SW 1271 (cell line): ENCODE results near the gene NTN3.

ENCODE experiments used
- DNase-seq, 2 experiments: peaks; one replicate each; lab custom pipeline; 2025; lab: John Stamatoyannopoulos, UW

The NTN3 gene

DNA sequence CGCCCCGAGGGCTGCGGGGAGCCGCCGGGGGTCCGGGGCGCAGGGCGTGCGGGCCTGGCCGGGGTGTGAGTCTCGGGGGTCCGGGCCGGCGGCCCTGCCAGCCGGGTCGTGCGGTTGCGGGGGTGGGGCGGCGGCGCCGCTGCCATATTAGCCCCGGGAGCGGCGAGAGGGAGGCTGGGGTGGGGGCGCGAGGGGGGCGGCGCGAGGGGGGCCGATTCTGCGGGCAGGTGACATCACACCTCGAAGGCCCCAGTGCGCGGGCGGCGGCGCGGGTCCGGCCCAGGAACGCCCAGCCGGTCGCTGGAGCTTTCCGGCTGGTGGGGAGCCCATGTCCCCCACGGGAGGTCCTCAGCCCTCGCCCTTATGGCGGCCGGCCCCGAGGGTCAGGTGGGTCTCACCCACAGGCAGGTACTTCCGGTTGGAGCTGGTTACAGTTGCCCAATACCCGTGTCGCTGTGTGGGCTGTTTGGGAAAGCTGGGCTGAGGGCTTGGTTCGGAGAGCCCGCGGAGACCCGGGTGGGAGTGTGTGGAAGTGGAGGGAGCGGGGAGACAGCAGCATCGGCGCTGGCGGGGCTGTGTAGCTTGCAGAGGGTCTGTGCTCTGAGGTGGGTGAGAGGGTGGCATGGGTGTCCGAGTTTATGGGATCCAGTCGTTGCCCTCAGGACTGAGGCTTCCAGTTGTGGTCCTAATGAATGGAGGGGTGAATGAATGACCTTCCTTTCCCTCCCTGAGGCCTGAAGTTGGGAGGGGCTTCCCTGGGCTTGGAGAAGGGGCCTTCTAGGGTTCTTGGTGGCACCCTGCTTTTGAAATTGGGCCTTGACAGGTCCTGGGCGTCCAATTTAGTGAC, 43.5 kb downstream of the NTN3 start:
- DNase-seq, result no peak

DNA sequence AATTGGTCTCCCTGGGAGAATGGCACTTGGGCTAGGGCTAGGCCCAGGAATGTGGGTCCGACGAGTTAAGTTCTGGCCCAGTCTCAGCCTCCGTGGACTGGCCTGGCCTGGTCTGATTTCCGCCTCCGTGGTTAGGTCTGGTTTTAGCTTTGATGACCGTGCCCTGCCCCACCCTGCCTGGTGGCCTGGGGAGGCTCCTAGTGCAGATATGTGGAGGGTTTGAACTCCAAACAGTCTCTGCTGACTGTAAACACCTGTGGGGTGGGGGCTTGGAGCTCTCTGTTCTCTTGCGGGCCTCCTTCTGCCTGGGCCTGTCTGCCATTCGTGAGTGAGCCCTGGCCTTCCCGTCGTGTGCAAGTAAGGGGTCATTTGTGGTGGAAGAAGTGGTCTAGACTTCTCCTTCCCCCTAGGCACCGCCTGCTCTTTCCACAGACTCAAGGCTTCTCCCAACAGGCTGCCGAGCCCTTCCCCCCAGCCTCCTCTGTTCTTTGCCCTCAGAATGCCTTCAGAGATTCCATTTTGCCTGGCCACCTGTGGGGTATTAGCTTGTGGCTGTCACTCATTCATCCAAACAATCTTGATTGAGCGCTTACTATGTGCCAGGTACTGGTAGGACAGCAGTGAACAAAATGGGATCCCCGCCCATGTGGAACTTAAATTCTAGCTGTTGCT, 44.2 kb downstream of the NTN3 start:
- no peak for DNase-seq

DNA sequence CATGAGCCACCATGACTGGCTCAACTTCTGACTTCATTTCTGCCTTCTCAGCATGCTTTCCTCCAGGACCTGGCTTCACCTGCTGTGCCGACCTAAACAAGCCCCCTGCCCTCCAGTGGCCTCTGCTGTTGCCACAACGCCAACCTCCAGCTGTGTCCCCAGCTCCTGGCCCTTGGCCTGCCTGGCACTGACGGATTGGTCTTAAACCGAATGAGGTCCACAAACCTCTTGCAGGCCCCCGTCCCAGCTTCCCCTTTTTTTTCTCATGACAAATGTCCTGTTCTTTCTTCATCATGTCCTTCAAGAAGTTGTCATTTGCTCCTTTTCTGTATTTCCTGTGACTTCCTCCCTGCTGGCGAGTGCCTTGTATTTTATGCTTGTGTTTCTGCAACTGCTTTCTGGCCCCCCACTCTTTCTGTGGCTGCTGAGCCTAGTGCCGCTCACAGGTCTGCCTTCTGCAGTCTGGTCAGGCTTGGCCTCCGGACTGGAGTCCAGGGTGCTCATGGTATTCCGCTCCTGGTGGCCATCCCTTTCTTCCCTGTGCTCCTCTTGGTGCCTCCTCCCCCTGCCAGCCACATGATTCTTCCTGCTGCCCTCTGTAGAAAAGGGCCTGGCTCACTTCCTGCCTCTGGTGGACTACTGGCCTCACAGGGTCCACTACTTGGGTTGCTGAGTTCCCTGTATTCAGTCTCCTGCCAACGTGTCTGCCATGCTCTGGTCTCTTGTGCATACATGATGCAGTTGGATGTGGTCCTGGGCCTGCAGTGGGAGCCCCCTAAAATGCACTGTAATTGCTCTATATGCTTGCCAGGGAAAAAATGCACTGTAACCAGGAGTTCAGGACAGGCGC, 45.5 kb downstream of the NTN3 start:
- no peak for DNase-seq

DNA sequence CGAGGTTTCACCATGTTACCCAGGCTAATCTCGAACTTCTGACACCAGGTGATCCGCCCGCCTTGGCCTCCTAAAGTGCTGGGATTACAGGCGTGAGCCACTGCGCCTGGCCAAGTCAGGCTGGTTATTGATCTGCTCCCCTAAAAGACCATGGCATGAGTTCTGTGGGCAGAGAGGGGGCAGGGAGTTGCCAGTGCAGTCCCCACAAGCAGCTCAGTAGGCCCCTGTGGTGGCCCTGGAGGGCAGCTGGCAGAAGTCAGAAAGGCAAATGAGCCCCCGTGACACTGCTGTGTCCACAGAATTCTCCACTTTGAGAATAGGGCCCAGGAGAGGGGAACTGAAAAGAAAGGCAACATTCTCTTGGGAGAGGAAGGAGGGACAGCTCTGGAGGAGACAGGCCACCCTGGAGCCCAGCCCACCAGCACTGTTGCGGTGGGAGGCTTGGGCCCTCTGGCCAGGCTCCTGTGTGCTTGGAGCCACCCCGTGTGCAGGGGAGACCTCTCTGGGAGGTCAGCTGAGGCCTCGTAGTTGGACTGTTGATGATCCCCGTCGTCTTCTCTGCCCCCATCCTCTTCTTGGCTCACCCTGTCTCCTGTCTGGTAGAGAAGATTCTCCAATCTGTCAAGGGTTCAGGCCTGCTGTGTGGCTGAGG, 47.0 kb downstream of the NTN3 start:
- no peak for DNase-seq

DNA sequence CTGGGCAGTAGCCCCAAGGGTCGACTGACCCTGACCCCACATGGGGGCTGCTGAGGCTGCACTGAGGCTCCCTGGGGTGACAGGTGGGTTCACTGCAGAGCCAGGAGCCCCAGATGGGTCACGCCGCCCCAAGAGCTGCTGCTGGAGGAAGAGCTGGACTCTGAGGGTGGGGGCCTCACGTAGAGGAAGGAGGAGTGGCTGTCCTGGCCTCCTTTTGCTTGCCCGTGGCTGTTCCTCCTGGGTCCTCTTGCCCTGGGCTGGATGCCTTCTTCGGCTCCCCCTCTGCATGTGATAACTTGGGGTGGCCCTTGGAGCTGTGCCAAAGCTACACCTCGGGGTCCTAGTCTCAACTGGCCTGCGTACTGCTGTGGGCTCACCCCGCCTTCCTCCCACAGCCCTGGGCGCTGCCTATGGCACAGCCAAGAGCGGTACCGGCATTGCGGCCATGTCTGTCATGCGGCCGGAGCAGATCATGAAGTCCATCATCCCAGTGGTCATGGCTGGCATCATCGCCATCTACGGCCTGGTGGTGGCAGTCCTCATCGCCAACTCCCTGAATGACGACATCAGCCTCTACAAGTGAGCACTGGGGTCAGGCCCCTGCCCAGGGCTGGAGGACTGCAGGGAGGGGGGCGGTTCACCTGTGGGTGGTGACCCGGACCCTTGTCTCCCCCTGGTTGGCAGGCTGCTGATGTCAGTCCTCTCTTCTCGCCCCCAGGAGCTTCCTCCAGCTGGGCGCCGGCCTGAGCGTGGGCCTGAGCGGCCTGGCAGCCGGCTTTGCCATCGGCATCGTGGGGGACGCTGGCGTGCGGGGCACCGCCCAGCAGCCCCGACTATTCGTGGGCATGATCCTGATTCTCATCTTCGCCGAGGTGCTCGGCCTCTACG, 48.0 kb downstream of the NTN3 start:
- no peak for DNase-seq

DNA sequence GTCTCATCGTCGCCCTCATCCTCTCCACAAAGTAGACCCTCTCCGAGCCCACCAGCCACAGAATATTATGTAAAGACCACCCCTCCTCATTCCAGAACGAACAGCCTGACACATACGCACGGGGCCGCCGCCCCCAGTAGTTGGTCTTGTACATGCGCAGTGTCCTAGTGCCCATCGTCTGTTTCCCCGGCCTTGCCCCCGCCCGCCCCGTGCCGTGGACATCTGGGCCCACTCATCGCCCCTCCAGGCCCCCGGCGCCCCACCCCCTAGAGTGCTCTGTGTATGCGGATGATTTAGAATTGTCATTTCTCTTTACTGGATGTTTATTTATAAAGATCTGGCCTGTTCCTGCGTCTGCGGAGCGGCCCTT, 48.6 kb downstream of the NTN3 start:
- DNase-seq, result no peak

DNA sequence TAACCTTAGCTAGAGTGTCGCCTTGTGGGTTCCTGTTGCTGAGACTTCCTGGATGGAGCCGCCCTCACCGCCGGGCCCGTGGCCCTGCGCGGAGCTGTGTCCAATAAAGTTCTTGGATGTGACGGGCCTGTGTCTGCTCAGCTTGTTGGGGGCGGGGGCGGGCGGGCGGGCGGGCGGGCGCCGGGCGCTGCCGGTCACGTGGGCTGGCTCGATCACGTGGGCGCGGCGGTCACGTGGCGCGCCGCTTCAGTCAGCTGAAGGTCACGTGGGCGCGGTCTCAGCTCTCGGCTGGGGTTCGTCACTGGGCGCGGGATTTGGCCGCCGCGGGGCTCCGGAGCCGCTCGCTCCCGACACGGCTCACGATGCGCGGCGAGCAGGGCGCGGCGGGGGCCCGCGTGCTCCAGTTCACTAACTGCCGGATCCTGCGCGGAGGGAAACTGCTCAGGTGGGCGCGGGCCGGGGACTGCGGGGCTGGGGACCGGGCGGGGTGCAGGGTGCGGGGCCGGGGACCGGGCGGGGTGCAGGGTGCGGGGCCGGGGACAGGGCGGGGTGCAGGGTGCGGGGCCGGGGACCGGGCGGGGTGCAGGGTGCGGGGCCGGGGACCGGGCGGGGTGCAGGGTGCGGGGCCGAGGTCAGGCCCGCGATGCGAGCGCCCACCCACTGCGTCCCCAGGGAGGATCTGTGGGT, 49.1 kb downstream of the NTN3 start, which contains the start of gene AMDHD2:
Gene AMDHD2, plus strand, starts transcription at position 275 of the 687 bp plus-strand sequence. Its CDS starts 88 bp downstream, at position 363.
- peak; percentile 39 to 58 for DNase-seq

DNA sequence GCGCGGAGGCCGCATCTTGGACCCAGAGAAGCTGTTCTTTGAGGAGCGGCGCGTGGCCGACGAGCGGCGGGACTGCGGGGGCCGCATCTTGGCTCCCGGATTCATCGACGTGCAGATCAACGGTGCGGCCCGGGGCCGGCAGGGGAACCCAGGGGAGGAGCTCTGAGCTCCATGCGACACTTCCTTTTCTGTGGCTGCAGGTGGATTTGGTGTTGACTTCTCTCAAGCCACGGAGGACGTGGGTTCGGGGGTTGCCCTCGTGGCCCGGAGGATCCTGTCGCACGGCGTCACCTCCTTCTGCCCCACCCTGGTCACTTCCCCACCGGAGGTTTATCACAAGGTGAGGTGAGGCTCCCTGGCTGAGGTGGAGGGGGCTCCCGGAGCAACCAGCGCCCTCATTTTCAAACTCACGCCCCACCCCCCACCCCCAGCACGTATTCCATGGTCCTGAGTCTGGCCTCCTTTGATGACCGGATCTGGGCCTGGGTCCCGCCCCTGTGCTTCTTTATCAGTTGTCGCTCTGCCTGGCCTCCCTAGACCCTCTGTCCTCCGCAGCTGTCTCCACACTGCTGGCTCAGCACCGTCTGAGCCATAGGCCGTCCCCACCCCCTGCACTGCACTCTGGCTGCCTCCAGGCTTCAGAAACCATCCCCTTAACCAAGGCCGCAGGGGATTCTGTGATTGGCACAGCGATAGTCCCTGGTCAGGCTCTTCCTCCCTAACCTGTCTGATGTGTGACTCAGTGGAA, 49.9 kb downstream of the NTN3 start:
- DNase-seq, result no peak
